Caco-2 (cell line): ENCODE data around the gene STX1B. TPM values are rescaled to one million over a fixed set of nuclear protein-coding genes. Genes with fewer than 3 reads are reported as not detected.

Experiments used
- BruUV-seq: library from RNA; stranded (reverse); fragments of 400-500 nt; replicated peaks from 2 replicates; lab custom pipeline; 2021; lab: Mats Ljungman, UMichigan
- CTCF ChIA-PET: fragments of 300-600 bp; sonication (Branson Sonifier 250); formaldehyde crosslinking; loops from one replicate; lab custom pipeline; 2022; ENCODE audit warnings: antibody characterized with exemption; lab: Charles Lee
- POLR2A ChIA-PET: fragments of 300-600 bp; sonication (Branson Sonifier 250); formaldehyde crosslinking; loops from one replicate; lab custom pipeline; 2022; ENCODE audit warnings: antibody characterized with exemption; lab: Charles Lee
- DNase-seq, 2 experiments: peaks; one replicate each; pipeline versions ENCODE4 v3.0.0 to v3.0.0-alpha.2; 2020 to 2022
- H3K27me3 ChIP-seq: replicated peaks from 2 replicates; pipeline ENCODE4 v1.6.0; 2011; ENCODE audit warnings: low read length; ENCODE audit not compliant: control insufficient read depth, insufficient read depth
- H3K36me3 ChIP-seq: 2 replicates; pipeline ENCODE4 v1.5.1; 2011; ENCODE audit warnings: low read length; ENCODE audit not compliant: control insufficient read depth, insufficient read depth
- H3K4me1 ChIP-seq: fragments of 250-450 bp; sonication (Bioruptor Pico); 2 replicates; pipeline ENCODE4 v1.5.1; 2020; ENCODE audit warnings: mild to moderate bottlenecking
- H3K4me3 ChIP-seq: 2 replicates; pipeline ENCODE4 v1.5.1; 2011; ENCODE audit warnings: low read depth, mild to moderate bottlenecking, control low read depth, low read length
- H3K9me3 ChIP-seq: fragments of 250-450 bp; sonication (Bioruptor Pico); 2 replicates; pipeline ENCODE4 v1.5.1; 2020; ENCODE audit warnings: mild to moderate bottlenecking, moderate library complexity
- H3K27ac Mint-ChIP-seq: one replicate; pipeline ENCODE4 v1.8.0; 2022; ENCODE audit warnings: mixed read lengths; ENCODE audit not compliant: unreplicated experiment
- H3K27me3 Mint-ChIP-seq: one replicate; pipeline ENCODE4 v1.8.0; 2022; ENCODE audit warnings: mixed read lengths; ENCODE audit not compliant: insufficient read depth, unreplicated experiment
- H3K36me3 Mint-ChIP-seq: one replicate; pipeline ENCODE4 v1.8.0; 2022; ENCODE audit warnings: mild to moderate bottlenecking, mixed read lengths; ENCODE audit not compliant: insufficient read depth, unreplicated experiment
- H3K4me1 Mint-ChIP-seq: one replicate; pipeline ENCODE4 v1.8.0; 2022; ENCODE audit warnings: low read depth, mixed read lengths; ENCODE audit not compliant: unreplicated experiment
- H3K4me3 Mint-ChIP-seq: one replicate; pipeline ENCODE4 v1.8.0; 2022; ENCODE audit warnings: mild to moderate bottlenecking, moderate library complexity, mixed read lengths; ENCODE audit not compliant: unreplicated experiment
- H3K9me3 Mint-ChIP-seq: one replicate; pipeline ENCODE4 v1.8.0; 2022; ENCODE audit warnings: mixed read lengths; ENCODE audit not compliant: unreplicated experiment
- CTCF ChIP-seq, 2 experiments: fragments of 200-600 bp in 1 of 2; IDR thresholded peaks; 1 replicate in 1 of 2; 2 replicates in 1 of 2; pipeline versions ENCODE4 v1.5.1 to v1.8.0; 2011 to 2022; ENCODE audit warnings: antibody characterized with exemption in 1 of 2, control low read depth in 1 of 2, inconsistent platforms in 1 of 2, low read depth in 1 of 2, low read length in 1 of 2, mild to moderate bottlenecking in 1 of 2, moderate library complexity in 1 of 2; ENCODE audit not compliant: insufficient read depth in 1 of 2, severe bottlenecking in 1 of 2, unreplicated experiment in 1 of 2
- intact Hi-C: fragments of 100-400 bp; cut with micrococcal nuclease; formaldehyde crosslinking; loops from one replicate; pipeline ENCODE4 v1.10.0; 2022; ENCODE audit not compliant: unreplicated experiment
- total RNA-seq: library from RNA; stranded (reverse); gene quantifications from 2 replicates; pipeline ENCODE4 v1.2.3, GENCODE V29; 2022

The STX1B gene
- total RNA-seq, 1 experiment from 2014 or later: 0.77 TPM

GRCh38 chr16:30989469-30990047 lies 20.9 kb downstream of the STX1B start:
- peaks cover 9% of the 10 kb centered on the region for H3K4me1 Mint-ChIP-seq
- H3K4me3 Mint-ChIP-seq: no peak overlapping the region
- DNase-seq: no peak
- H3K4me1 ChIP-seq: peaks cover 7% of the 10 kb centered on the region
- ChIA-PET POLR2A (no interaction called here), CTCF (no interaction called here)
- H3K36me3 ChIP-seq: no peaks in the 10 kb centered on the region
- intact Hi-C loops: loop anchor here (5.0 kb wide), 1 partner anchor 153 kb away; no protein-coding TSS in a partner anchor
- no TSS peak for BruUV-seq
- H3K27me3 ChIP-seq: no peaks in the 10 kb centered on the region
- no peaks in the 10 kb centered on the region for H3K9me3 Mint-ChIP-seq
- no peak overlapping the region for H3K27ac Mint-ChIP-seq
- H3K9me3 ChIP-seq: no peaks in the 10 kb centered on the region
- no peaks in the 10 kb centered on the region for H3K36me3 Mint-ChIP-seq
- no peaks in the 10 kb centered on the region for H3K27me3 Mint-ChIP-seq
- TF ChIP-seq CTCF (IDR thresholded peaks at IDR 0.05; ENCODE audit: insufficient read depth in 1 of 2, low read depth in 1 of 2, low read length in 1 of 2, severe bottlenecking in 1 of 2, unreplicated experiment in 1 of 2): no peak
- no peak overlapping the region for H3K4me3 ChIP-seq

- no peaks in the 10 kb centered on the region for H3K9me3 Mint-ChIP-seq
- TF ChIP-seq CTCF (IDR thresholded peaks at IDR 0.05; ENCODE audit: insufficient read depth in 1 of 2, low read depth in 1 of 2, low read length in 1 of 2, severe bottlenecking in 1 of 2, unreplicated experiment in 1 of 2): no peak
- DNase-seq: no peak
- intact Hi-C loops: loop anchor here (5.0 kb wide), 1 partner anchor 155 kb away; no protein-coding TSS in a partner anchor
- H3K4me1 ChIP-seq: peaks cover 7% of the 10 kb centered on the region
- H3K27me3 Mint-ChIP-seq: no peaks in the 10 kb centered on the region
- H3K4me1 Mint-ChIP-seq: peaks cover 6% of the 10 kb centered on the region
- no peak overlapping the region for H3K27ac Mint-ChIP-seq
- H3K27me3 ChIP-seq: no peaks in the 10 kb centered on the region
- no TSS peak for BruUV-seq
- H3K9me3 ChIP-seq: no peaks in the 10 kb centered on the region
- H3K4me3 ChIP-seq: no peak overlapping the region
- ChIA-PET POLR2A (no interaction called here), CTCF (no interaction called here)
- no peaks in the 10 kb centered on the region for H3K36me3 ChIP-seq
- H3K36me3 Mint-ChIP-seq: peaks cover 5% of the 10 kb centered on the region
- H3K4me3 Mint-ChIP-seq: no peak overlapping the region
These were observed 22.8 kb downstream of the STX1B start for GRCh38 chr16:30987581-30988190.

GRCh38 chr16:30986129-30986991 lies 24.1 kb downstream of the STX1B start:
- Histone ChIP-seq H3K9me3 (no peaks in the 10 kb centered on the region), H3K36me3 (no peaks in the 10 kb centered on the region), H3K27me3 (no peaks in the 10 kb centered on the region), H3K4me3 (no peak overlapping the region), H3K4me1 (peaks cover 7% of the 10 kb centered on the region)
- no peak overlapping the region for H3K4me3 Mint-ChIP-seq
- H3K27ac Mint-ChIP-seq: no peak overlapping the region
- H3K4me1 Mint-ChIP-seq: peaks cover 6% of the 10 kb centered on the region
- H3K27me3 Mint-ChIP-seq: no peaks in the 10 kb centered on the region
- intact Hi-C loops: loop anchor here (5.0 kb wide), 1 partner anchor 156 kb away; no protein-coding TSS in a partner anchor
- CTCF ChIA-PET: interaction anchor here (0.5 to 1.8 kb wide), 4 partner anchors 10 to 1263 kb away, joined by 5 to 13 read pairs (median 5); partner anchors contain the start of gene ZNF843
- H3K36me3 Mint-ChIP-seq: peaks cover 13% of the 10 kb centered on the region
- no TSS peak for BruUV-seq
- no peak for DNase-seq
- H3K9me3 Mint-ChIP-seq: no peaks in the 10 kb centered on the region
- POLR2A ChIA-PET: no interaction called here
- TF ChIP-seq CTCF (IDR thresholded peaks at IDR 0.05; ENCODE audit: insufficient read depth in 1 of 2, low read depth in 1 of 2, low read length in 1 of 2, severe bottlenecking in 1 of 2, unreplicated experiment in 1 of 2): no peak
